Prostate gland (tissue), 2 donors: ENCODE measurements around the gene TSPAN3. TPM values are rescaled to one million over a fixed set of nuclear protein-coding genes. Genes with fewer than 3 reads are reported as not detected.

Experiments used
- DNase-seq: peaks from one replicate; pipeline ENCODE4 v3.0.0-alpha.2; 2019; ENCODE audit warnings: low spot score
- H3K27ac ChIP-seq, 2 donors: fragments of 200-600 bp; sonication (generic); 2 replicates each; pipeline ENCODE4 v1.5.1; 2017 to 2019
- H3K27me3 ChIP-seq: fragments of 200-600 bp; sonication (generic); replicated peaks from 2 replicates; pipeline ENCODE4 v1.5.1; 2019; ENCODE audit not compliant: insufficient read depth
- H3K36me3 ChIP-seq, 2 donors: fragments of 200-600 bp; sonication (generic); 1 replicate in 1 of 2; 2 replicates in 1 of 2; pipeline versions ENCODE4 v1.5.1 to v1.8.1; 2017 to 2019
- H3K4me1 ChIP-seq: fragments of 200-600 bp; sonication (generic); replicated peaks from 2 replicates; pipeline ENCODE4 v1.5.1; 2019
- H3K4me3 ChIP-seq, 2 donors: fragments of 200-600 bp; sonication (generic); 2 replicates each; pipeline ENCODE4 v1.5.1; 2017 to 2019
- H3K9me3 ChIP-seq: fragments of 200-600 bp; sonication (generic); 2 replicates; pipeline ENCODE4 v1.5.1; 2017
- POLR2A ChIP-seq: fragments of 450-650 bp; IDR thresholded peaks from one replicate; pipeline ENCODE4 v1.6.1; 2016; ENCODE audit warnings: antibody characterized with exemption, mild to moderate bottlenecking
- POLR2AphosphoS5 ChIP-seq: sonication (generic); formaldehyde crosslinking; IDR thresholded peaks from one replicate; pipeline ENCODE4 v1.6.1; 2017; ENCODE audit warnings: antibody characterized with exemption
- WGBS: methylation state at CpG from one replicate; pipeline ENCODE4 v1.1.5; 2018; 5-methylcytosine and 5-hydroxymethylcytosine counted together
- intact Hi-C: fragments of 100-400 bp; cut with DNase I; formaldehyde crosslinking; loops from one replicate; pipeline ENCODE4 v1.14.2; 2022
- total RNA-seq, 2 donors: library from RNA; depleted of rRNA; stranded (reverse); fragments of >200 nt; gene quantifications; one replicate each; pipeline ENCODE4 v1.1.0, GENCODE V29; 2016
- TF ChIP-seq, protein P1 (sequence below), 4 experiments: fragments of 200-600 bp in 2 of 4; fragments of 450-650 bp in 2 of 4; sonication (generic) in 2 of 4; IDR thresholded peaks; 1 replicate in 3 of 4; 2 replicates in 1 of 4; pipeline ENCODE4 v1.5.1; 2016 to 2019; ENCODE audit warnings: antibody characterized with exemption in 4 of 4, mild to moderate bottlenecking in 2 of 4, moderate library complexity in 2 of 4

TSPAN3 gene
- total RNA-seq, 2 donors from 2014 or later: 234 to 238 TPM

DNA sequence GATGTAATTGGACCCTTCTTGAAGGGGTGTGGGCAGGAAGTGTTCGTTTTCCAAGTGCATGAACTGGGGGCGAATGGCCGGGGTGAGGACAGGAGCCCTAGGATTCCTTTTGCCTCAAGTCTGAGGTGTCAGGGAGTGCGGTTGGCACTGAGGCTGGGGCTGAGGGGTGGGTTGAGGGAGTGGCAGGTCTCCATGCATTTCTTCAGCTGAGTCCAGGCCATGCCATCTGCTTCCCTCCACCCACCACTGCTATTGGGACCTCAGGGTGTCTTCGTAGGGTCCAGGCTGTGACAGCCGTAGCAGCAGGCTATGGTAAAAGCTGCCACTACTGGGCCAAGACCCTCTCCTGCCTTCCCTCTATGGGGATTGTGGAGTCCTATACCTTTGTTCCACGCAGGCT is 25.6 kb upstream of the TSPAN3 start:
- TF ChIP-seq, protein P1, sequence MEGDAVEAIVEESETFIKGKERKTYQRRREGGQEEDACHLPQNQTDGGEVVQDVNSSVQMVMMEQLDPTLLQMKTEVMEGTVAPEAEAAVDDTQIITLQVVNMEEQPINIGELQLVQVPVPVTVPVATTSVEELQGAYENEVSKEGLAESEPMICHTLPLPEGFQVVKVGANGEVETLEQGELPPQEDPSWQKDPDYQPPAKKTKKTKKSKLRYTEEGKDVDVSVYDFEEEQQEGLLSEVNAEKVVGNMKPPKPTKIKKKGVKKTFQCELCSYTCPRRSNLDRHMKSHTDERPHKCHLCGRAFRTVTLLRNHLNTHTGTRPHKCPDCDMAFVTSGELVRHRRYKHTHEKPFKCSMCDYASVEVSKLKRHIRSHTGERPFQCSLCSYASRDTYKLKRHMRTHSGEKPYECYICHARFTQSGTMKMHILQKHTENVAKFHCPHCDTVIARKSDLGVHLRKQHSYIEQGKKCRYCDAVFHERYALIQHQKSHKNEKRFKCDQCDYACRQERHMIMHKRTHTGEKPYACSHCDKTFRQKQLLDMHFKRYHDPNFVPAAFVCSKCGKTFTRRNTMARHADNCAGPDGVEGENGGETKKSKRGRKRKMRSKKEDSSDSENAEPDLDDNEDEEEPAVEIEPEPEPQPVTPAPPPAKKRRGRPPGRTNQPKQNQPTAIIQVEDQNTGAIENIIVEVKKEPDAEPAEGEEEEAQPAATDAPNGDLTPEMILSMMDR (IDR thresholded peaks at IDR 0.05): no peak
- no peak for TF ChIP-seq POLR2AphosphoS5
- TF ChIP-seq POLR2A: no peak
- Histone ChIP-seq H3K4me1 (no peaks in the 10 kb centered on the region), H3K9me3 (no peaks in the 10 kb centered on the region), H3K36me3 (no peaks in the 10 kb centered on the region), H3K4me3 (no peak overlapping the region), H3K27me3 (no peaks in the 10 kb centered on the region), H3K27ac (no peak overlapping the region)
- WGBS: 86% methylated on average over 7 of the region's 7 CpGs
- intact Hi-C loops: no loop called here
- DNase-seq: no peak

DNA sequence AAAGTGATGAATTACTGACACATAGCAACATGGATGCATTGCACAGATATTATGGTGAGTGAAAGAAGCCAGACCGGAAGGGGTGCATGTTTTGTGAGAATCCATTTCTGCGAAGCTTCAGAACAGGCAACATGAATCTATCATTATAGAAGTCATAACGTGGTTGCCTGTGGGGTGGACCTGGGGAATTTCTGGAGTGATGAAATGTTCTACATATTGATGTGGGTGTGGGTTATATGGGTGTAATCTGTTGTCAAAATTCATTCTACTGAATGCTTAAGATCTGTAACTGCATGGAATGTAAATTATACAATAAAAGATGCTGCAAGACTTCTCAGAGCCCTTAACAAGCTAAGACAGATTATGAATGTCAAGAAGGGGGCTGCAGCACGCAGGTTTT is 25.2 kb upstream of the TSPAN3 start:
- intact Hi-C loops: no loop called here
- Histone ChIP-seq H3K4me1 (no peaks in the 10 kb centered on the region), H3K4me3 (no peak overlapping the region), H3K27ac (no peak overlapping the region), H3K36me3 (no peaks in the 10 kb centered on the region), H3K27me3 (no peaks in the 10 kb centered on the region), H3K9me3 (no peaks in the 10 kb centered on the region)
- 58% methylated on average over 4 of the region's 4 CpGs for WGBS
- no peak for DNase-seq
- TF ChIP-seq POLR2AphosphoS5 (no peak), POLR2A (no peak)
- TF ChIP-seq, protein P1 (IDR thresholded peaks at IDR 0.05): no peak

DNA sequence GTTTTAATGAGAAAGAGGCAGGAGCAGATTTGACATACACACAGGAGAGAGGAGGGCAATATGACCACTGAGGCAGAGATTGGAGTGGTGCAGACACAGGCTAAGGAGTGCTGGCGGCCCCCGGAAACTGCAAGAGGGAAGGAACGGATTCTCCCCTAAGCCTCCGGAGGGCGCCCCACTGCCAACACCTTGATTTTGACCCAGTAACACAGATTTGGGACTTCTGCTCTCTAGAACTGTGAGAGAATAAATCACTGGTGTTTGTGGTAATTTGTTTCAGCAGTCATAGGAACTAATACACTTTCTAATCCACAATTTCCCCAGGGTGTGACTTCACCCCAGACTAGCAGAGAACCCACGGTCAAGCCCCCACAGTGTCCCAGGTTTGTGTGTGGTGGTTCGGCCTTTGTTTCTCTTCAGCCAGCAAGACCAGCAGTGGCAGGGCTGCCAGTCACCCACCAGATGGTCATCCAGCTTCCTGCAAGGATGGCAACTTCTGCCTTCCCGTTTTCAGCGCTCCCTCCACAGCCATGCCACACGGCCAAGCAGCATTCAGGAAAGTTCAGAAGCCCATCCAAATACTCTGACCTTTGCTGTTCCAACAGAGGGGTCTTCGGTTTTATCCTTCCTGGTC is 23.6 kb upstream of the TSPAN3 start:
- no peak overlapping the region for H3K27ac ChIP-seq

DNA sequence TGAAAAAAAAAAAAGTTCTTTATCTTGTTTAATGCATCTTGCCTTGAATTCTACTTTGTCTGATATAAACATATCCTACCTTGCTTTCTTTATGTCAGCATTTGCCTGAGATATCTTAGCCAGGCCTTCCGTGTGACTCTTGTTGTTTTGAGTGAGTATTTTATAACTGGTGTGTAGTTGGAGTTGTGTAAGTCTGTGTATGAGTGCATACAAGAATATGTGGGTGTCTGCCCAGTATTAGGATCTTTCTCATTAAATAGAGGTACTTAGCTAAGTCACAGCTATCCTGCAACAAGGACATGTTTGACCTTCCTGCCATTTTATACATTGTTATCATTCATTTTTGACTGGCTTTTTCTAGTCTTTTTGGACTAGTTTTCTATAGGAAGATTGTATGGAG is 22.5 kb upstream of the TSPAN3 start:
- Histone ChIP-seq H3K27me3 (no peaks in the 10 kb centered on the region), H3K36me3 (no peaks in the 10 kb centered on the region), H3K4me3 (no peak overlapping the region), H3K27ac (no peak overlapping the region), H3K4me1 (no peaks in the 10 kb centered on the region), H3K9me3 (no peaks in the 10 kb centered on the region)
- WGBS: 85% methylated on average over 1 of the region's 1 CpG
- no peak for DNase-seq
- intact Hi-C loops: no loop called here
- TF ChIP-seq, protein P1 (IDR thresholded peaks at IDR 0.05): no peak
- TF ChIP-seq POLR2AphosphoS5 (no peak), POLR2A (no peak)

More for the DNA sequence above, 23.6 kb upstream of the TSPAN3 start:
- Histone ChIP-seq H3K9me3 (no peaks in the 10 kb centered on the region), H3K27me3 (no peaks in the 10 kb centered on the region), H3K36me3 (no peaks in the 10 kb centered on the region), H3K4me3 (no peak overlapping the region), H3K4me1 (no peaks in the 10 kb centered on the region)
- TF ChIP-seq POLR2A (no peak), POLR2AphosphoS5 (no peak)
- TF ChIP-seq, protein P1 (IDR thresholded peaks at IDR 0.05): no peak
- intact Hi-C loops: no loop called here
- 96% methylated on average over 11 of the region's 11 CpGs for WGBS
- DNase-seq: no peak

DNA sequence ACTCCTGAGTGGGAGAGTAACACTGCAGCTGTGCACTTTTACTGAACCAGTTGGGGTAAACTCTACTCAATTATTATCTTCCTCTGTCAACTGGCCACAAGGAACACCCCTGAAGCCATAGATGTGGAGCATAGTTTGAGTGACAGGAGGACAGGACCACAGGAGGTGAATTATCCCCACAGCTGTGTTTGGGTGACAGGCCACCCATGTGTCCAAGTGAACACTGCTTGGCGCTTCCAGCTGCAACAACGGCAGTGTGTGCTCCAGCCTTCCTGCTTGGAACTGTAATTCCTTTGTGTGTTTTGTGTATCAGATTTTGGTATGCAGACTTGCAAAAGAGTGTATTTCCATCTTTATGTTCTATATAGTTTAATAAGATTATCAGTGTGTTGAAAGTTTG is 20.2 kb upstream of the TSPAN3 start:
- Histone ChIP-seq H3K9me3 (no peaks in the 10 kb centered on the region), H3K27me3 (no peaks in the 10 kb centered on the region), H3K36me3 (no peaks in the 10 kb centered on the region), H3K4me1 (no peaks in the 10 kb centered on the region), H3K27ac (no peak overlapping the region), H3K4me3 (no peak overlapping the region)
- no peak for DNase-seq
- TF ChIP-seq, protein P1 (IDR thresholded peaks at IDR 0.05): no peak
- TF ChIP-seq POLR2A (no peak), POLR2AphosphoS5 (no peak)
- intact Hi-C loops: no loop called here
- 78% methylated on average over 2 of the region's 2 CpGs for WGBS
